ENCODE measurements around the gene RABEP2. TPM values are rescaled to one million over a fixed set of nuclear protein-coding genes. Genes with fewer than 3 reads are reported as not detected.
"Not testable (repeated sequence)": the region's sequence is repeated elsewhere in the genome, so short reads cannot be mapped to it uniquely, and the experiment has no call there.

RABEP2 gene
- total RNA-seq: 17.0 TPM
- 23.4 TPM for polyA plus RNA-seq

DNA sequence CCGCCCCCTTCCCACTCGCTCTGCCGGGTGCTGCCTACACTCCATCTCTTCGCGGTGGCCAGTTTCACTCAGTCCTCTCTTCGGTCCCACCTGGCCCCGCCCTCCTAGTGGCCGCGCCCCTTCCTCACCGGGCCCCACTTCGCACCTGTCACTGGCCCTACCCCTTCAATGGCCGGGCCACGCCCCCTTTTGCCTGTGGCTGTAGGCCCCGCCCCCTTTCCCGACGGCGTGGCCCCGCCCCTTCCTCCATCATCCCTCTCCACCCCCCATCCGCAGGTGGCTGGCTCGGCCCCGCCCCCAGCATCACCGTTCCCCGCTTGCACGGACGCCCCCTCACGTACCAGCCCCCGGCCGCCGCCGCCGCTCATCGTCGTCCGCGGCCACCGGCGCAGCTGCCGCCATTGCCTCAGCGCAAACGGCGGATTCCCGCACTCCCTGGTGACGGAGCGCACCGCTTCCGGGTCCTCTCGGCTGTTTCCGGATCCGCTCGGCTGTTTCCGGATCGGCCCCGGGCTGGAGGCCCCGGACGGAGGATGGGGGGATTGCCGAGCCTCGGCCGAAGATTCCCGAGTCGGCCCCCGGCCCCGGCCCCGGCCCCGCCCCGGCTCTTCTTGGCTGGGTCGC is at the start of gene RABEP2:
RABEP2 (minus strand) TSS at position 477 of the 624 bp plus-strand sequence; CDS start at position 402, 75 bp downstream.
- under 1% methylated on average over 66 of the region's 66 CpGs for WGBS

GRCh38 chr16:28974437-28975157 is 49.6 kb upstream of the RABEP2 start, which contains the start of gene SPNS1:
Gene SPNS1 (plus strand): TSS chr16:28974778. CDS start chr16:28975152, 374 bp downstream.
- Histone ChIP-seq H3K4me3 (ENCODE audit: low read depth, low read length) (peak within 1 kb of the TSS; percentile 89), H3K36me3 (ENCODE audit: insufficient read depth) (no peaks in the 10 kb centered on the region), H3K4me1 (ENCODE audit: insufficient read depth) (no peaks in the 10 kb centered on the region), H3K27ac (ENCODE audit: low read depth) (peak within 1 kb of the TSS; percentile 44)
- DNase-seq (ENCODE audit: extremely low spot score): peak; percentile 92
- under 1% methylated on average over 60 of the region's 60 CpGs for WGBS

More for the DNA sequence above, at the start of gene RABEP2:
- Histone ChIP-seq H3K36me3 (ENCODE audit: insufficient read depth) (no peaks in the 10 kb centered on the region), H3K27ac (ENCODE audit: low read depth) (peak within 1 kb of the TSS; percentile 95), H3K4me3 (ENCODE audit: low read depth, low read length) (peak within 1 kb of the TSS; percentile 66), H3K4me1 (ENCODE audit: insufficient read depth) (peaks cover 1% of the 10 kb centered on the region)
- peak; percentile 83 for DNase-seq (ENCODE audit: extremely low spot score)

GRCh38 chr16:28974007-28974436 is 49.0 kb upstream of the RABEP2 start:
- DNase-seq (ENCODE audit: extremely low spot score): peak; percentile 7
- H3K4me1 ChIP-seq (ENCODE audit: insufficient read depth): no peaks in the 10 kb centered on the region
- WGBS: under 1% methylated on average over 17 of the region's 17 CpGs

DNA sequence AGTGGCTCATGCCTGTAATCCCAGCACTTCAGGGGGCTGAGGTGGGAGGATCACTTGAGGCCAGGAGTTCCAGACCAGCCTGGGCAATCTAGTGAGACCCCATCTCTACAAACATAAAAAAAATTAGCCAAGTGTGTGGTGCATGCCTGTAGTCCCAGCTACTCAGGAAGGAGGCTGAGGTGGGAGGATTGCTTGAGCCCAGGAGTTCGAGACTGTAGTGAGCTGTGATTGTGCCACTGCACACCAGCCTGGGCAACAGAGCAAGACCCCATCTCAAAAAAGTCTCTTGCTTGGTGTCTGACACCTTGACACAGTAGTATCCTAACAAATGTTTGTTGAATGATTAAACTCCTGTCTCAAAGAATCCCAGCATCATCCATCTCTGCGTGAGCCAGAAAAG is 44.7 kb upstream of the RABEP2 start:
- not testable (repeated sequence) for H3K36me3 ChIP-seq (ENCODE audit: insufficient read depth); H3K4me3 ChIP-seq (ENCODE audit: low read depth, low read length); H3K27ac ChIP-seq (ENCODE audit: low read depth); DNase-seq (ENCODE audit: extremely low spot score); H3K4me1 ChIP-seq (ENCODE audit: insufficient read depth)
- WGBS: 89% methylated on average over 2 of the region's 2 CpGs

More at GRCh38 chr16:28974007-28974436, 49.0 kb upstream of the RABEP2 start:
- Histone ChIP-seq H3K36me3 (ENCODE audit: insufficient read depth) (no peaks in the 10 kb centered on the region), H3K4me3 (ENCODE audit: low read depth, low read length) (peak overlapping the region; percentile 89), H3K27ac (ENCODE audit: low read depth) (peak overlapping the region; percentile 11)

GRCh38 chr16:28967156-28967555 is 42.1 kb upstream of the RABEP2 start:
- WGBS: 88% methylated on average over 4 of the region's 4 CpGs

GRCh38 chr16:28964496-28964895 is 39.5 kb upstream of the RABEP2 start:
- WGBS: 89% methylated on average over 2 of the region's 2 CpGs
- H3K36me3 ChIP-seq (ENCODE audit: insufficient read depth): no peaks in the 10 kb centered on the region
- no peak overlapping the region for H3K4me3 ChIP-seq (ENCODE audit: low read depth, low read length)
- DNase-seq (ENCODE audit: extremely low spot score): no peak
- H3K27ac ChIP-seq (ENCODE audit: low read depth): no peak overlapping the region
- H3K4me1 ChIP-seq (ENCODE audit: insufficient read depth): no peaks in the 10 kb centered on the region

More at GRCh38 chr16:28967156-28967555, 42.1 kb upstream of the RABEP2 start:
- Histone ChIP-seq H3K27ac (ENCODE audit: low read depth) (no peak overlapping the region), H3K4me1 (ENCODE audit: insufficient read depth) (no peaks in the 10 kb centered on the region), H3K4me3 (ENCODE audit: low read depth, low read length) (no peak overlapping the region), H3K36me3 (ENCODE audit: insufficient read depth) (no peaks in the 10 kb centered on the region)
- DNase-seq (ENCODE audit: extremely low spot score): no peak

GRCh38 chr16:28964072-28964471 is 39.0 kb upstream of the RABEP2 start:
- Histone ChIP-seq H3K4me3 (ENCODE audit: low read depth, low read length) (no peak overlapping the region), H3K36me3 (ENCODE audit: insufficient read depth) (no peaks in the 10 kb centered on the region), H3K27ac (ENCODE audit: low read depth) (no peak overlapping the region), H3K4me1 (ENCODE audit: insufficient read depth) (no peaks in the 10 kb centered on the region)
- DNase-seq (ENCODE audit: extremely low spot score): no peak
- WGBS: 78% methylated on average over 3 of the region's 3 CpGs

DNA sequence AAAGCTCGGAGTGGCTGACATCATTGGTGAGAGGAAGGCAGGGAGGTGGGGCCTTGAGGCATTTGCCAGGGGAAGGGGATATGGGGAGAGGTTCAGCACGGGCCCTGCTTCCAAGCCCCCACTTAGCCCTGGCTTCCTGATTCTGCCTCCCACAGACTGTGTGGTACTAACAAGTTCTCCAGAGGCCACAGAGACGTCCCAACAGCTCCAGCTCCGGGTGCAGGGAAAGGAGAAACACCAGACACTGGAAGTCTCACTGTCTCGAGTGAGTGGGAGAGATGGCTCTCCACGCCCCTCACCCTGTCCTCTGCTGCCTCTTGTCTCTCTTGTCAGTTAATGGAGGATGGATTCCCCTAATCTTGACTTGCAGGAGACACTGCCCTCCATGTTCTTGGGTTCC is 33.8 kb upstream of the RABEP2 start:
- no peak overlapping the region for H3K27ac ChIP-seq (ENCODE audit: low read depth)
- no peak for DNase-seq (ENCODE audit: extremely low spot score)
- no peaks in the 10 kb centered on the region for H3K4me1 ChIP-seq (ENCODE audit: insufficient read depth)
- WGBS: 90% methylated on average over 6 of the region's 6 CpGs
- peaks cover 3% of the 10 kb centered on the region for H3K36me3 ChIP-seq (ENCODE audit: insufficient read depth)
- no peak overlapping the region for H3K4me3 ChIP-seq (ENCODE audit: low read depth, low read length)

- Histone ChIP-seq H3K4me1 (ENCODE audit: insufficient read depth) (no peaks in the 10 kb centered on the region), H3K36me3 (ENCODE audit: insufficient read depth) (peaks cover 3% of the 10 kb centered on the region), H3K4me3 (ENCODE audit: low read depth, low read length) (no peak overlapping the region), H3K27ac (ENCODE audit: low read depth) (no peak overlapping the region)
- WGBS: 94% methylated on average over 9 of the region's 9 CpGs
- DNase-seq (ENCODE audit: extremely low spot score): no peak
Observed at GRCh38 chr16:28958216-28958615, 33.2 kb upstream of the RABEP2 start.

DNA sequence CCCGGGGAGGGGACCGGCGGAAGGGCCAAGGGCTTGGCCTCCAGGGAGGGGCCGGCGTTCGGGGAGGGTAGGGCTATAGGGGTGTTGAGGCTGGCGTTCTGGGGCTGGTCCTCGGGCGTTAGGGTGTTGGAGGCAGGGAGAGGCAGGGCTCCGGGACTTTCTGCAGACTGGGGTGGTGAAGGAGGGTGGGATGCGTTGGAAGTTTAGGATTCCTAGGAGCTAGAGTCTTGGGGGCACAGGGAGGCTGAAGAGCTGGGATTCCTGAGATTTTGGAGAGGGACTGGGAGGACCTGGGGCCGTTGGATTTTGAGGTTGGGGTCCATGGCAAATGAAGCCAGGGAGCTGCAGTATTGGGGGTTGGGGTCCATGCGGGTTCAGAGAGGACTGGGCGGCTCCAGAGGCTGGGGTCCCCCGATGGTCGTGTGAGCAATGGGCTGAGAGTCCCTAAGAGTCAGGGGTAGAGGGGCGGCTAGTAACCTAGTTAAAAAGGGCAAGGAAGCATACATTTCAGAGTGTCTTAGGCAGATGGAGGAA is 26.4 kb upstream of the RABEP2 start:
- WGBS: 3% methylated on average over 17 of the region's 17 CpGs
- Histone ChIP-seq H3K4me3 (ENCODE audit: low read depth, low read length) (peak overlapping the region; percentile 90), H3K36me3 (ENCODE audit: insufficient read depth) (peaks cover 3% of the 10 kb centered on the region), H3K4me1 (ENCODE audit: insufficient read depth) (peaks cover 5% of the 10 kb centered on the region), H3K27ac (ENCODE audit: low read depth) (no peak overlapping the region)
- no peak for DNase-seq (ENCODE audit: extremely low spot score)

DNA sequence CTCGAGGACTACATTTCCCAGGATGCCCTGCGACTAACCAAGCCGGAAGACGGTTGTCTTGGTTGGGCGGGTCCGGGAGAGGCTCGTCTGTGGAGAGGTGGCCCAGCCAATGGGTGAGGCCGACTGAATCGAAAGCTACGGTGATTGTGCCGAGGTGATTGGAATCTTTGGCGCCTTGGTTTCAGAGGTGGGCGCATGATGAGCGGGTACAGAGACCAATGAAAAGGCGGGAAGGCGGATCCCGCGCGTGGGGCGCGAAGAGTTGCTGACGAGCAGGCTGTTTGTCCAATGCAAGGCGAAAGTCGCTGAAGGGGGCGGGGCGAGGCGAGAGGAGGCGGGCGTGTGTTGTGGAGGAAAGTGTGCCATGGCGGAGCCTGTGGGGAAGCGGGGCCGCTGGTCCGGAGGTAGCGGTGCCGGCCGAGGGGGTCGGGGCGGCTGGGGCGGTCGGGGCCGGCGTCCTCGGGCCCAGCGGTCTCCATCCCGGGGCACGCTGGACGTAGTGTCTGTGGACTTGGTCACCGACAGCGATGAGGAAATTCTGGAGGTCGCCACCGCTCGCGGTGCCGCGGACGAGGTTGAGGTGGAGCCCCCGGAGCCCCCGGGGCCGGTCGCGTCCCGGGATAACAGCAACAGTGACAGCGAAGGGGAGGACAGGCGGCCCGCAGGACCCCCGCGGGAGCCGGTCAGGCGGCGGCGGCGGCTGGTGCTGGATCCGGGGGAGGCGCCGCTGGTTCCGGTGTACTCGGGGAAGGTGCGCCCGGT is 25.8 kb upstream of the RABEP2 start, which contains the start of gene NFATC2IP:
NFATC2IP (plus strand) TSS at position 290 of the 762 bp plus-strand sequence; CDS start at position 365, 75 bp downstream.
- peak; percentile 99 for DNase-seq (ENCODE audit: extremely low spot score)
- H3K4me3 ChIP-seq (ENCODE audit: low read depth, low read length): peak within 1 kb of the TSS; percentile 90
- H3K27ac ChIP-seq (ENCODE audit: low read depth): peak within 1 kb of the TSS; percentile 42
- WGBS: under 1% methylated on average over 79 of the region's 79 CpGs
- peaks cover 3% of the 10 kb centered on the region for H3K36me3 ChIP-seq (ENCODE audit: insufficient read depth)
- peaks cover 5% of the 10 kb centered on the region for H3K4me1 ChIP-seq (ENCODE audit: insufficient read depth)

GRCh38 chr16:28946681-28947080 is 21.6 kb upstream of the RABEP2 start:
- no peak for DNase-seq (ENCODE audit: extremely low spot score)
- peaks cover 1% of the 10 kb centered on the region for H3K4me1 ChIP-seq (ENCODE audit: insufficient read depth)
- H3K36me3 ChIP-seq (ENCODE audit: insufficient read depth): no peaks in the 10 kb centered on the region
- H3K4me3 ChIP-seq (ENCODE audit: low read depth, low read length): no peak overlapping the region
- no peak overlapping the region for H3K27ac ChIP-seq (ENCODE audit: low read depth)
- 76% methylated on average over 4 of the region's 4 CpGs for WGBS

DNA sequence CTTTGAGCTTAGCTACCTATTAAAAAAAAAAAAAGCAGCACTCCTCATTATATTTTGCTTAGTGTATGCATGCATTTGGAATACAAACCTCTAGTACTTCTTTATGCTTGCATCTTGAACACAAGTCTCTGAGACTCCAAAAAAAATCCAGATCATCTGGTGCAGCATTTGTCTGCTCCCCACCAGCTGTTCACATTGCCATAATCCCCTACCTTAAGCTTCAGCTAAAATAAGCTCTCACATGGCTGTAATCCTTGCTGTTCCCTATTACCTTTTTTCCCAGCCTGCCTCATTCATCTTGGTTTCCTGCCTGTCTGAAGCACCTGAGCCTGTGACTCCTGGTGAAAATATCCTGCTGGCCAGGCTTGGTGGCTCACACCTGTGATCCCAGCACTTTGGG is 18.2 kb upstream of the RABEP2 start:
- Histone ChIP-seq H3K4me1 (ENCODE audit: insufficient read depth) (no peaks in the 10 kb centered on the region), H3K27ac (ENCODE audit: low read depth) (no peak overlapping the region), H3K36me3 (ENCODE audit: insufficient read depth) (no peaks in the 10 kb centered on the region), H3K4me3 (ENCODE audit: low read depth, low read length) (no peak overlapping the region)
- DNase-seq (ENCODE audit: extremely low spot score): no peak
